Right hindlimb (tissue), 1 donor: Measurements from ENCODE around the gene FAHD1.

Source experiments
- DNase-seq: peaks from one replicate; pipeline ENCODE4 v3.0.0-alpha.2; 2018

The FAHD1 gene

DNA sequence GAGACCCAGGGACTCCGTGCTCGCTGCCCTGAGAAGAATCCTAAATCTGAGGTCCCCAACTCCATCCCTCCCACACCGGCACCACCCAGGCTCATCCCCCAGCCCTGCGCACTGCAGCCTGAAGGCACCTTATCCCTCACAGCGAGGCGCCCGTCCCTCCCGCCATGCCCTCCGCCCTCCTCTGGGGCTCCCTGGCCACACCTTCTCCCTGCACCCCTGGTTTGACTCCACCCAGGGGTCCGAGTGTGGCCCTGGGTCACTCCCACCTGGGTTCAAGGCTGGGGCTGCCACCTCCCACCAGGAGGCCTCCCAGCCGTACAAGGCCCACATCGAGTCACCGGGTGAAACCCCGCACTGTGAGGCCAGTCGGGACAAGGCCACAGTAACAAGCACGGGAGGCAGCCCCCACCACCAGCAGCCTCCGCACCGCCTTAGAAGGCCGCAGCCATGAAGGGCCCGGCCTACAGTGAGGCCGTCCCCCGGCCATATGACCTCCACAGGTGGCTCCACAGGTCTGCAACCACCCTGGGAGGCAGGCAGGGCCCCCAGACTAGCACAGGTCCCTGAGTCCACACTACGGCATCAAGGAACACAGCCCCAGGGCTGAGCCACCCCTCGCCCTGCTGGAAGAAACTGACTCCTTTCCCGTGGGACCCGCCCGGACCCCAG lies 8.7 kb upstream of the FAHD1 start:
- DNase-seq, result no peak

DNA sequence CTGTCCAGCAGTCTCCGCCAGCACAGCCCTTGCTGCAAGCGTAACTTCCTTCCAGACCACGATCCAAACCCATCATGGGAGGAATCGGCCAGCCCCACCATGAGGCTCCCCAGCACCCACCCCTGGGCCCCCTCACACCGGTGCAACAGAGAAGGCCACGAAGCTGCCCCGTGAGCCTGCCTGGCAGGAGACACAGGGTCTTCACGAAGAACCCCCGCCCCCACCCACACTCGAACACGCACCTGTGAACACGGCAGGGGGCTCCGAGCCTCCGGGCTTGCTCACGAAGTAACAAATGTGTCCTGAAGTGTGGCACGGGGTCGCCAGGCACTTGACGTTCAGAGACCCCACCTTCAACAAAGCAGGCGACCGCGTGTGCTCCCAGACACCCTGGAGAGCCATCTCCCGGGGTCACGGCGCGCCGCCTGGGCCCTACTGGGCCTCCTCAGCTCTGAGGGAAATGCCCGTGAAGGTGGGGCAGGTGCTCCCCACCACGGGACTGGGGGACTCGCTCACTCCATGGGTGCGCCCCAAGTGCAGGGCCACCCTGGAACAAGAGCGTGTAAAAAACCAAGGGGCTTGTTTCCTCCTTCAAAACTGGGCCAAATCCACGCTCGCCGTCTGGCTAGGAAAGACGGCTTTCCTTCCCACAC lies 8.0 kb upstream of the FAHD1 start:
- DNase-seq, result no peak

DNA sequence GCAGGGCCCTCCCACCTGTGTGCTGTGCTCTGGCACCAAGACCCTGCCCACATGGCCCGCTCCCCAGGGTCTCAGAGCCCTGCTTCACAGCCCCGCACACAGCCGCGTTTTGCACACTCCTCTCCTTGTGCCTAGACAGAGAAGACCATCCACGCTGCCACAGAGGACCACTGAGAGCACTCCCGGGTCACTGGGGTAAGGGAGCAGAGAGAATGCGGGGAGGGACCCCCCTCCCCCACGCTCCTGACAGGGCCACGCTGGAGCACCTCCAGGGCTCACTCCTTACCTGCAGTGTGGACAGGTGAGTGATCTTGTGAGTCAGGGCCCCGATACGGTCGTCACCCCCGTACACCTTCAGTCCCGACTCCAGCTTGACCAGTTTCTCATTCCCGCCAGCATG lies 7.4 kb upstream of the FAHD1 start:
- DNase-seq, result no peak

DNA sequence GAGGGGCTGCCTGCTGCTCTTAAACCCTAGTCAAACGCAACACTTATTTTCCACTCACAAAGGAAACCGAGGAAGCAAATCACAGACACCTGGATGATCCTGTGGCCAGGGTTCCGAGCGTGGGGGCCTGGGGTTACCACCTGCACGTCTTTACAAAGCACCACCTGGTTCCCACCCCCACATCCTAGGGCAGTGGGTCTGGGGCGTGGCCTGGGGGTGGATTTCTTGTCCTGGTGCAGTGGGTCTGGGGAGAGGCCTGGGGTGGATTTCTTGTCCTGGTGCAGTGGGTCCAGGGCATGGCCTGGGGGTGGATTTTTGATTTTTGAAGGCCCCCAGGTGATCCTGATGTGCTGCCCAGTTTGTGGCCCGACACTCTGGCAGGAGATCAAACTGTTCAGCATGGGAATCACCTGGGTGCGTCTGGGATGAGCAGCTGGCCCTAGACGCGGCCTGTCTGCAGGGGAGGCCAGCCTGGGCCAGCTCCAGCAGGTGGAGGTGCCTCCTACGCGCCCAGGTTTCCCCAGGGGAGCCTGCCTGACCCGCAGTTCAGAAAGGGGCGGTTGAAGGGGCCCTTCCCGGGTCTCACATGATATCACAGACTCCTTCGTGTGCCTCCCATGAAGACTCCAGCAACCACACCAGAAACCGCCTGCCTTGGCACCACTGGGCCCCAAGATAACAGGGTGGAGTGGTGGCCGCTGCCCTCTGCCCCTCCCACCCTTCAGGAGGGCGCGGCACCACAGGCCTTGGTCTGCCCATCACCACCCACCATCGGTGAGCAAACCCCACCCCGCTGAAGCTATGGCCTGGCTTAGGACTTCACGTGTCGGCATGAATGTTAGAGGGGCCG lies 6.7 kb upstream of the FAHD1 start:
- DNase-seq, result no peak

DNA sequence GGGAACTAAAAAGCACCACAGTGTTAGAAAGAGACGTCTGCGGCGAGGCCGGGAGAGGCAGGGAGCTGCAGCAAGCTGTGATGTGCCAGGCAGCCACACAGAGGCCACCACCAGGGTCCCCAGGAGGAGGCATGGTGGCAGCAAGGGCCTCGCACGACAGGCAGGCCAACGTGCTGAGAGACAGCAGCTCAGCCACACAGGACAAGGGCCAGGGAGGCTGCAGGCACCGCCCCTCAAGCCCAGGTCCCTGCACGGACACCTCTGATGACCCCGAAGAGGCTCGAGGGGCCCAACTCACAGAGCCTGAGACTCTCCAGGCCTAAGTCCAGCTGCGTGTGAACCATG lies 6.1 kb upstream of the FAHD1 start:
- no peak for DNase-seq

DNA sequence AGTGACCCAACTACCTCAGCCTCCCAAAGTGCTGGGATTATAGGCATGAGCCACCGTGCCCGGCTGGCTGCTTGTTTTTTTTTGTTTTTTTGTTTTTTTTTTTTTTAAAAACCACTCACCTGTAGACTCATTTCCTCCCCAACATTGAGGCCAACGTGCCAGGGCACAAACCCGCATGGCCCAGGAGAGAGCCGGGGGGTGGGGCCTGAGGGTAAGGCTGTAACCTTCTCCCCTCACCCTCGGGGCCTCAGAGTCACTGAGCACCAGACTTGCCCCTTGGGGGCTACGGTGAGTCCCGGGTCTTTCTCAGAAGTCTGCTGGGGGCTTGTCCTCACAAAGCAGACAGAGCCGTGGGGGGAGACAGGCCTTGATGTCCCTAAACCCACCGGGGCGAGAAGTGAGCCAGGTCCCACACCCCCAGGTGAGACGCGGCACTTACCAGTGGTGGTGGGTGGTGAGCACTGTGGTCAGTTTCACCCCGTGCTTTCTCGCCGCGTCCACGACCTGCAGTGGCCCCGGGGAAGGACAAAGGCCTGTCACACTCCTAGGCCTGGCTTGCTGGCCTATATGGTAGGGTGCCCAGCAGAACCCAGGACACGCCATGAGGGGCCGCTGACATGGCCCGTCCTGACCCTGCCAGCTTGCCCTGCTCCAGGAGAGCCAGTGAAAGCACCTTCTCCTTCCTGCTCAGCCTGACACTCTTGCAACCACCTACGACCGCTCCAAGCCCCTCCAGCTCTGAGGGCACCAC lies 5.0 kb upstream of the FAHD1 start:
- DNase-seq, result no peak

DNA sequence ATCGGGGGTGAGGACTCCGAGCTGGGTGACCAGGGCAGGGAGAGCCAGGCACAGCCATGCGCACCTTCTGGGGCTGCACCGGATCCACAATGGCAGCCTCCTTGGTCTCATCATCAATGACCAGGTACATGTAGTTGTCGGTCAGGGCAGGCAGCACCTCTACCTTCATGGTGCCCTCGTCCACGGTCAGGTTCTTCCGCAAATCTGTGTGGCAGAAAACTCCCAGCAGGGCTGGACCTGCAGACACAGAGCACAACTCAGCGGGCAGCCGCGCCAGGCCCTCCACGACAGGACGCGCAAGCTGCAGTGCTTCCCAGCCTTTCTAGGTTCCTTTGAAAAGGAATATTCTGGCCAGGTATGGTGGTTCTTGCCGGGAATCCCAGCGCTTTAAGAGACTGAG lies 4.2 kb upstream of the FAHD1 start:
- no peak for DNase-seq

DNA sequence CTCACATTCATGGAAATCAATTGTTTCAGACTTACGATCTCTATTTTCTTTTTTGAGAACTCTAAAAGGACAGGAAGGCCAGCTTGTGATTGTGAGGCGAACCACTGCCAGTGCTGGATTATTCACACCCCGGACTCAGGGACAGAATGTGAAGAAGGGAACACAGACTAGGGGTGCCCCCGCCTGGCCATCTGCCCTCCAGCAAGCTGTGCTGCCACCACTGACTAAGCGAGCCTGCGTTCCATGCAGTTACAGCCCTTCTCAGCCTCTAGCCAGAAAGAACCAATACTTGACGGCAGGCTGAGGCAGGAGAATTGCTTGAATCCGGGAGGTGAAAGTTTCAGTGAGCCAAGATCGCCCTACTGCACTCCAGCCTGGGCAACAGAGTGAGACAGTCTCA lies 3.2 kb upstream of the FAHD1 start:
- DNase-seq, result no peak

DNA sequence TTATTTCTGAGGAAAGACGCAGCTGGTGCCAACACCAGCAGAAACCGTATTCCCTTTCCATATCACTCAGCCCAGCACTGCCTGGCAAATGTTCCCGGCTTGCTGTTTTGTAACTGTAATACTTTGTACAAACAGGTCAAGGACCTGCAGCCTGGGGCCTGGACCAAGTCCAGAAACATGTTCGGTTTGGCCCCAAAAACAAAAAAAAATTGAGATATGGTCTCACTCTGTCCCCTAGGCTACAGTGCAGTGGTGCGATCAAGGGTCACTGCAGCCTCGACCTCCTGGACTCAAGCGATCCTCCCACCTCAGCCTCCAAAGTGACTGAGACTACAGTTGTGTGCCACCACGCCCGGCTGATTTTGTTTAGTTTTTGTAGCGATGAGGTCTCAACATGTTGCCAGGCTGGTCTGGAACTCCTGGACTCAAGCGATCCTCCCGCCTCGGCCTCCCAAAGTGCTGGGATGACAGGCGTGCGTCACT lies 1.6 kb upstream of the FAHD1 start:
- DNase-seq, result no peak

DNA sequence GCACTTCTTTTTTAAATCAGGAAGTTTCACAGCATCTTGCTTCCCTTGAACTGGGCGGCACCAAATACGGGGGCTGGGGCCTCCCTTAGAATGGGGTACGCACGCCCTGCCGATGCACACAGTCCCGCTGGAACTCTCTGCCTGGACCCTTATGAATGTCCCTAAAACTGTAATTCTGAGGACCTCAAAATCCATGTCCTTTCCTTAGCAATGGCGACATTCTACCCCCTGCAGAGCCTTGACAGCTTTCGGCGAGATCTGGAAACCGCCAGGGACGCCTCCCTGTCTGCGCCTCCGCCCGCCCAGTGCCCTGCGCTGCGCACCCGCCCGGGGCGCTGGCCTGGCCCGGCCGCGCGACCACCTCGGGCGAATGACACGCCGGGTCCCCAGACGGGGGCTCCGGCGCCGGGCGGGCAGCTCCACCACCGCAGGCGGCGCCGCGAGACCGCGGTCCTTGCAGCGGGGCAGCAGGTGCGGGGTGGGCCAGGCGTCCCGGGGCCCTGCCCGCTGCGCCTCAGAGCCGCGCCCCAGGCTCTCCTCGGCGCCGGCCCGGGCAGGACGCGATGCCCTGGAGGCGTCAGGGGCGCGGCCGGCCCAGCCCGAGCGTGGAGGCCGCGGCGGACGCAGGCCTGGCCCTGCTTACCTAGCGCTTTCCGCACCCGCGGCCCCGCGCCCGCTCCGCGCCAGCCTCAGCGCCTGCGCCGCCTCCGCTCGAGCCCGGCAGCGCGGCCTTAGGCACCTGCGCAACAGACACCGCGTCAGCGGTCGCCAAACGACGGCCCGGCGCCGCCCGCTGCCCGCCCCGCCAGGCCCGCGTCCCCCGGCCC lies 929 bp upstream of the FAHD1 start:
- no peak for DNase-seq

DNA sequence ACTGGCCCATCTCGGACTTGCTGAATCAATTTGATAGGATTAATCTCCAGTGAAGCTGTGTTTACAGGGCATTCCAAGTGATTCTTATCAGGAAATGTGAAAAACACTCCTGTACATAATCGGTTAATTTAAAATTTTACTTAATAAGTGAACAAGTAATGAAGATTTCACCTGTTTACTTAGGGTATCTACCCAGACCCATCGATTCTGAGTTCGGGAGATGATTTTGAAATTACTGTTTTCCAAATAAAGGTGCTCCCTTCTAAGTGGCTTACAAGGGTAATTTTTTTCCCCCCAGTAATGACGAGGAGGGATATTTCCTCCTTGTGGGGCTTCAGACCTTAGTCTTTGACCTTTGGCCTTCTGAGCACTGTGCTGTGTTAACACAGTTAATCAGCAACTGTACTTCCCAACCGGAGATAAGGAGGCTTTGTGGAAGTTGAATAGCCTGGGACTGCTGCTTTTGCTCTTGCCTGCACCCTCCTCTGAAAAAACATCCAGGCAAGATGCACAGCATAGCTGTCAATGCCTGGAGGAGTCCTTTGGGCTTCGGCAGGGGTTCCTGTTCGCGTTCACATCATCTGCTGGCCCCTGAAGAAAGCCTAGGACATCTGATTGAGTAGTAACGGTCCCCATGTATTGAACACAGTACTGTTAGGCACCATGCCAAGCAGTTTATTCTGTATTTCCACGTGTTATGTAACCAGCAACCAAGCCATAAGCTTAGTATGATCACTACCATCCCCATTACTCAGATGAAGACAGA lies 1.8 kb downstream of the FAHD1 start:
- DNase-seq, result no peak

DNA sequence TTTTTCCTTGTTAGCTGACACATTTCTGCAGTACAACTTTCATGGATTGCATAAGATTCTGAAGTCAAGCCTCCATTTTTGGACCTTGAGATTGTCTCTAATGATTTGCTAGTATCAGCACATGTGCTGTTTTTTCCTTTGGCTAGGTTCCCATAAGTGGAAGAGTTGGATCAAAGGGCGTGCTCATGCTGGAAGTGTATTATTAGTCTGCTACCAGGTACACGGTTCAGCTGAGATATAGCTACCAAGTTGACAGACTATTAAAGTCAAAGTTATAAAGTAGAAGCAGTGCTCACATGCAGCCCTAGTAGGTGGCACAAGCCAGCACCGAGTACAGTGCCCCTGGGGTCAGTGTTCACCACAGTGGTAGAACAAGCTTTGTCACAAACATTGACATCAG lies 3.2 kb downstream of the FAHD1 start:
- no peak for DNase-seq

DNA sequence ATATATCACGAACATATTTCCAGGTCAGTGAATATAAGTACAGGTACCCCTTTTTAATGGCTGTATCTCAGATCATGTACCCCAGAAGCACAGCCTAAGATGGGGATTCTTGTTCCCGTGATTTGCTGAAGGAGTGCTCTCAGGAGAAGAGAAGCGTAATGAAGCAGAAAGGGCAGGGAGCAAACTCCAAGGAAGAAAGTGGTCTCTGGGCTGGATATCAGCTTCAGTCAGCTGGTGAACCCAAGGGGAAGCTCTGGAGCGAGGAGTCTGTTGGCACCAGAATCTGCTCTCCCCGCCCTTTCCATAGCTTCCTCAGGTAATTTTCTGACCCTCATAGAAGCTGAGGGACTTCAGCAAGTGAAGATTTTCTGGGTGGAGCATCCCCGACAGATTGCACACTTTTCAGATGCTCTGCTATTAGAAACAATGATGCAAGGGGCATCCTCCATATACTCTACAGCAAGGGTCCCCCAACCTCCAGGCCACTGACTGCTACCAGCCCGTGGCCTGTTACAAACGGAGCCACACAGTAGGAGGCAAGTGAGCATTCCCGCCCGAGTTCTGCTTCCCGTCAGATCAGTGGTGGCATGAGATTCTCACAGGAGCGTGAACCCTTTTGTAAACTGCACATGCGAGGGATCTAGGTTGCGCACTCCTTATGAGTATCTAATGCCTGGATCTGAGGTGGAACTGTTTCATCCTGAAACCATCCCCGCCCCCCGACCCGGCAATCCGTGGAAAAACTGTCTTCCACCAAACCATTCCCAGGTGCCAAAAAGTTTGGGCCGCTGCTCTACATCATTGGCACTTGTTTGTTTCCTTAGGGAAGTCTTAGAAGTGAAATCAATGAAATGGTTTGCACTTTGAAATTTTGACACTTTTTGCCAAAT lies 4.4 kb downstream of the FAHD1 start:
- DNase-seq, result no peak

DNA sequence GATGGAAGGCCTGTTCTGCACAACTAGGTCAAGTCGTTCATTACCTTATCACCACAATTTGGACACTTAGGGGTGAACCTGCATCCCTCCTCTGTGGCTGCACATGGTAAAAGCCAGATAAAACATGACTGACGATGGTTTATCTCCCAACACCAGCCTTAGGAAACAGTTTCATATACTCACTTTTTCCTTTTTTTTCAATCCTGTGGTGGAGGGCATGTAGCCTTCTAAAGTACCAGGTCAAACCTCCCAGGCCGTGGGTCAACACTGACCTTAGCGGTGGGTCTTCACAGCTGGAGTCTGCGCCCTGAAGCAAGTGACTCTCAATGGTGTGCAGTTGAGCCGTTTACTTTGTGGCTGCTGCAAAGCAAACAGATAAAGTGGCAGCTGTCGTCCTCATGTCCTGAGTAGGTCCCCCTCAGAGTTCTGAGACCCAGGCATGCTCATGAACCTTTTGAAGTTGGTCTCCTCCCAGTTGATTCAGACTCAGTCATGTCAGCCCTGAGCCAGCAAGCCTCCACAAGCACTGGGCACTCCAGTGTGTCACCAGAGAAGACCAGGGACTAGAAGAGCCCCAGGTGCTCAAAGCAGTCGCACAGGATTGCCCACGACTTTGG lies 5.9 kb downstream of the FAHD1 start:
- no peak for DNase-seq

DNA sequence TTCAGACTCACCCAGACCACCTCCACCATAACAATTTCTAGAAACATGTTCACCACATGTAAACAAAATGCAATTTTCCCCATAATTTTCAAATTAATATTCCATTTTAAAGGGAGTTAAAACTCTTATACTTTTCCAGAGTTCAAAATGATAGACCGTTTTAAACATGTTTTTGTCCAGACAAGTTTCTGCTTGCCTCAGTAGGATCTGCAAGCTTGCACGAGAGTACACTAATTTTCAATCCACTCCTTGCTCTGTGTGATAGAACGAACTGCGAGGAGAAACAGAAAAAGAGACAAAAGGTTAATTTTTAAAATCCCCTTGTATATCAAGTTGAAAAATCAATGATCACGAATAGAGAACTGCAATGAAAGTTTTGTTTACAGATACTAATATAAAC lies 7.1 kb downstream of the FAHD1 start:
- no peak for DNase-seq

DNA sequence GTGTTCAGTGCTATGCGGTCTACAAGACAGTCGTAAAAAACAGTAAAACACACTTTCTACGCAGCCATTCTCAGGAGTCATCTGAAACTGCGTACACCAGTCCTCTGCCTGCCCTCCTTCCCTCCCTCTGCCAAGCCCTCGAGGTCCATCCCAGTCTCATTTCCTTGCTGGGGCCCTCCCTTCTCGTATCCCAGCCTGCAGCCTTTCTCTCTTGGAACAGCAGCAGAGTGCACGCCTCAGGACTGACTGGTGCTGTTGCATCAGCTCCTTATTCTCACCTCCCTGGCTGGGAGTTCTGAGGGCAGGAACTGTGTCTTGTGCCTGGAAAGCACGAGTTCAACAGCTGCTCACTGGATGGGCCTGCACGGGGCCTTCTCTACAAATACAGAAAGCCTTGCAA lies 12.5 kb downstream of the FAHD1 start:
- no peak for DNase-seq

DNA sequence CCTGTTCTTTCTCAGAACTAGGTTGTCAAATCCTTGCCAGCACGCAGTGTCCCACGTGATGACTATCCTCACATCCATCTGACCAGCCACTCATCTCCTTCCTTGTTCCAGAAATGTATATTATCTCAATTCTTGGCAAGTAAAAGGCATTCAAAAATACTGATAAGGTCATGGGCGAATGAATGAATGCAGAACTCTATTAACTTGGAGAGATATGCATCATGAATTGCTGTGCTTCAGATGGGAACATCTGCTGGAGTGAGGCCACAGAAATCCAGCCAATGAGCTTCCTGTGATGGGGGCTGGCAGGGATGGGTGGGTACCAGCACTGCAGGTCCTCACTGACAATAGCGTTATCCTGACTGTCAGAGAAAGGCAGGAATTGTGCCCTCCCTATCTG lies 19.0 kb downstream of the FAHD1 start:
- no peak for DNase-seq

DNA sequence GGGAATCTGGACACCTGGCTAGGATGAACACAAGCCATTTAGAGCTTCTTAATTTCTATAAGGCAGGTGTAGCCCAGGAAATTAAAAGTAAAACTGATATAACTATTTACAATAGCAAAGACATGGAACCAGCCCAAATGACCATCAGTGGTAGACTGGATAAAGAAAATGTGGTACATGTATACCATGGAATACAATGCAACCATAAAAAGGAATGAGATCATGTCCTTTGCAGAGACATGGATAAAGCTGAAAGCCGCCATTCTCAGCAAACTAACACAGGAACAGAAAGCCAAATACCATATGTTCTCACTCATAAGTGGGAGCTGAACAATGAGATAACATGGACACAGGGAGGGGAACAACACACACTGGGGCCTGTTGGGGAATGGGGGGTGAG lies 19.4 kb downstream of the FAHD1 start:
- no peak for DNase-seq

DNA sequence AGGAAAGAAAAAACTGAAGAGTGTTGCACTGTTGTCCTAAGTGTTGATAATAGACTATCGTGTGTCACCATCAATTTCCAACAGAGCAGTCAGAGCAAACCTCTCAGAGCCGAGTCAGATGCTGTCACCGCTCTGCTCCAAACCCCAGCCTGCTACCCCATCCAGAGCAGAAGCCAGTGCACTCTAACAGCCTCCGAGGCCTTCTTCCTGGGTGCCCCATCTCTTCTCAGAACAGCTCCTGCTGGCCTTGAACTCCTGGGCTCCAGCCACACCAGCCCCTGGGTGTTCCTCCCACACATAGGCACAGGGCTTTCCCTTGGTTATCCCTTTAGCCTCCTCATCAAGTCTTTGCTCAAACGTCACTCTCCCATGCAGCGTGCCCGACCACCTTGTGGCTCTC lies 24.0 kb downstream of the FAHD1 start:
- no peak for DNase-seq

DNA sequence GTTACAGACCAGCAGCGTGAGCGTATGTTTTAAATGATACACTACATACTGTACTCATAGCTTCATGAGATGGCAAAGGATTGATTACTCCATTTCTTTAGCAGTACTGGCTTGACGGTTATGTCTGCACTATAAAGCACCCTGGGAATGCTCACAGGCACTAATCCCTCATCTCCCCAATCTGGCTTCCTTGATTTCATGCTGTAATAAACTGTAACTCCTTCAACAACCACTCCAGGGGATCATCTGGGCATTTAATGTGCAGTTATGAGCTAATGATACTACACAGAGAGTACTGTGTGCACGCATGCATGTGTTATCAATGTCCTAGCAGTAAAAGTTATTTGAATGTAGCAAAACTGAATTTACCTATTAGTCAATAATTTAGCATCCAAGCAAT lies 24.8 kb downstream of the FAHD1 start:
- no peak for DNase-seq
